Stimulated activated CD8-positive, alpha-beta memory T cell treated with anti-CD3 and anti-CD28 coated beads, Interleukin-7, amount 100 ng/mL, for 1 hour (primary cell): Measurements from ENCODE around the gene MMP24.

Source experiments
- DNase-seq, 2 donors: peaks; one replicate each; pipeline ENCODE4 v3.0.0-alpha.2; 2020; ENCODE audit warnings: low read depth in 2 of 2

The MMP24 gene

DNA sequence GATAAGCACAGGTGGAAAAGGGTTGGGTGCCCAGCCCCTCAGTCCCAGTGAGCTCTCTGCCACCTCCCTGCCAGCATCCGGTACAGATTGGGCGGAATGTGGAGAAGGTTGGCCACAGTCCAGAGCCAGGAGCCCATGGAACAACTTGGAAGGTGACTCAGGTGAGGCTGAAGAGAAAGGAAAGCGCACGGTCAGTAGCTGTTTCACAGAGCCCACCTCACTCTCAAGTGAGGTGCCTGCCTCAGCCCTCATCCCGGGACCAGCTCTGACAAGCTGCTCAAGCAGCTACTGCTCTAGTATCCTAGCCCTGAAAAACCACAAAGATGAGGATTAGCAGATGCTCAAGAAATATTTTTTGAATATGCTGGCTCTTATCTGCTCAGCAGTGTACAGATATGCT is 52.5 kb downstream of the MMP24 start:
- DNase-seq: no peak

DNA sequence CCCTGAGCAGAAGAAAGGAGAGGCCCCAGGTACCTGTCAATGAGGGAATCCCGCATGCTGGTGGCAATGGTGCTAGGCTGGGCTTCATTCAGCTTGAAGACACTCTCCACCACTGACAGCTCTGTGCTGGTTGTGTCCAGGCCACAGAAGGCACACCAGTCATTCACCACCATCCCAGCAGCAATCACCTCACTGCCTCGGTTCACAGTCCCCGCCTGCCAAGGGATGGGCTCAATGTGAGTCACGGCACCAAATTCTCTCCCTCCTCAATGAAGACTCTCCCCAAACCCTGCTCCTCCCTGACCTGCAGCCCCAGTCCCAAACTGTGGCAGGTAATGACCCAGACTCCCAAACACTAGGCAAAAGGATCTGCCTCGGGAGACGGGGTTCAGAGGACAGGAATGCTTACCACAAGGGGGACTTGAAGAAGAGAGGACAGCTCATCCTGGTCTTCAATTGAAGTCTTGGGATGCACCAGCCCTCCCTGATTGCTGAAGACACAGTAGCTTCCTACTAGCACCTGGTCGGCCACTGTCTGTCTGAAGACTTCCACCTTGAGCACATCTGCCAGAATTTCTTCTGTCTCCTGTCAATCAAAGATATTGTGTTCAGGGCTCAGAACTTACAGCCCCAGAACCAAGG is 53.2 kb downstream of the MMP24 start:
- DNase-seq: no peak

- no peak for DNase-seq
These were observed 54.0 kb downstream of the MMP24 start for GRCh38 chr20:35280523-35280922.

DNA sequence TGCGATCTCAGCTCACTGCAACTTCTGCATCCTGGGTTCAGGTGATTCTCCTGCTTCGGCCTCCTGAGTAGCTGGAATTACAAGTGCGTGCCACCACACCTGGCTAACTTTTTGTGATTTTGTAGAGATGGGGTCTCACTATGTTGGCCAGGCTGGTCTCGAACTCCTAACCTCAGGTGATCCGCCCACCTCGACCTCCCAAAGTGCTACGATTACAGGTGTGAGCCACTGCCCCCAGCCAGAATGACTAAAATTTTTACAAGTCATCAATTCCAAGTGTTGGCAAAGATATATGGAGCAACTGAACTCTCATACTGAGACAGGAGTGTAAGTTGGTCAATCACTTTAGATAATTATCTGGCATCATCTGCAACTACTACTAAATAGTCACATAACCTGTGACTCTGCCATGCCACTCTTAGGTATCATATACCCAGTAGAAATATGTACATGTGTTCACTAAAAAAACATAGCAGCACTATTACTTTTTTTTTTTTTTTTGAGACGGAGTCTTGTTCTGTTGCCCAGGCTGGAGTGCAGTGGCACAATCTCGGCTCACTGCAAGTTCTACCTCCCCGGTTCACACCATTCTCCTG is 55.1 kb downstream of the MMP24 start:
- DNase-seq: no peak

DNA sequence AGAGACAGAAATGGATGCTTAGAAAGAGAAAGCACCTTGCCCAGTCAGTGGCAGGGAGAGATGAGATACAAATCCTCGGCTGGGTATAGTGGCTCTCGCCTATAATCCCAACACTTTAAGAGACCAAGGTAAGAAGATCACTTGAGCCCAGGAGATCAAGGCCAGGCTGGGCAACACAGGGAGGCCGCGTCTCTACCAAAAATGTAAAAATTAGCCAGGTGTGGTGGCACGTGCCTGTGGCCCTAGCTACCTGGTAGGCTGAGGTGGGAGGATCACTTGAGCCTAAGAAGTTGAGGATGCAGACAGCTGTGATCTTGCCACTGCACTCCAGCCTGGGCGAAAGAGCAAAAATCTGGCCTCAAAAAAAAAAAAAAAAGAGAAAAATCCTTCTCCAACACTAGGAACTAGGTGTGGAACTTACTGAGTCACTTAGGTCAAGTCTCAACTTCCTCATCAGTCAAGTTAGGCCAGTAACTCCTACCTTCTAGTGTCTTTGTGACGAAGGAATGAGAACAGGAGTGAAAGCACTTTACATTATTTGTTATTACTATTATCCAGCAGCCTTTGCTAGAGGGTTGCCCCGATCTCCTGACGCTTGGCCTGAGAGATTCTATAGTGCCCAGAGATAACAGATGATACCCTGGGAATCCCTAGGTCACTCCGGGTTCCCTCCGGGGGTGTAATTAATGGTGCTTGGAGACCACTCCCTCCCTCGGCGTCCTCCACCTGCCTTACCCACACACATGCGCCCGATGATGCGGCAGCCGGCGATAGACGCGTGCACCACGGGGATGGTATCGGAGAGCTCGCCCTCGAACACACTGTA is 57.2 kb downstream of the MMP24 start:
- no peak for DNase-seq

- peak; percentile 45 to 51 for DNase-seq
These were observed 57.9 kb downstream of the MMP24 start, which contains the start of gene EIF6 for GRCh38 chr20:35284267-35284991. EIF6 (minus strand) TSS chr20:35284772; CDS start chr20:35284487, 285 bp downstream.

- no peak for DNase-seq
These were observed 58.7 kb downstream of the MMP24 start for GRCh38 chr20:35284992-35285805.

DNA sequence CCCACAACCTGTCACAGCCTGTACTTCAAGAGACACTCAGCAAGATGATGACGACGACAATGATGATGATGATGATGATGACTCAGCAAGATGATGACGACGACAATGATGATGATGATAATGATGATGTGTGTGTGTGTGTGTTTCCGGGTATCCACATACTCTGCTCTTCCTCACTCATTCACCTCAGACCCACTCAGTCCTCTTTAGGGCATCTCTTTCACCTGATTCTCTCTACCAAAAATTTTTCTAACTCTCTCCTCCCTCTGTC is 59.3 kb downstream of the MMP24 start:
- no peak for DNase-seq

DNA sequence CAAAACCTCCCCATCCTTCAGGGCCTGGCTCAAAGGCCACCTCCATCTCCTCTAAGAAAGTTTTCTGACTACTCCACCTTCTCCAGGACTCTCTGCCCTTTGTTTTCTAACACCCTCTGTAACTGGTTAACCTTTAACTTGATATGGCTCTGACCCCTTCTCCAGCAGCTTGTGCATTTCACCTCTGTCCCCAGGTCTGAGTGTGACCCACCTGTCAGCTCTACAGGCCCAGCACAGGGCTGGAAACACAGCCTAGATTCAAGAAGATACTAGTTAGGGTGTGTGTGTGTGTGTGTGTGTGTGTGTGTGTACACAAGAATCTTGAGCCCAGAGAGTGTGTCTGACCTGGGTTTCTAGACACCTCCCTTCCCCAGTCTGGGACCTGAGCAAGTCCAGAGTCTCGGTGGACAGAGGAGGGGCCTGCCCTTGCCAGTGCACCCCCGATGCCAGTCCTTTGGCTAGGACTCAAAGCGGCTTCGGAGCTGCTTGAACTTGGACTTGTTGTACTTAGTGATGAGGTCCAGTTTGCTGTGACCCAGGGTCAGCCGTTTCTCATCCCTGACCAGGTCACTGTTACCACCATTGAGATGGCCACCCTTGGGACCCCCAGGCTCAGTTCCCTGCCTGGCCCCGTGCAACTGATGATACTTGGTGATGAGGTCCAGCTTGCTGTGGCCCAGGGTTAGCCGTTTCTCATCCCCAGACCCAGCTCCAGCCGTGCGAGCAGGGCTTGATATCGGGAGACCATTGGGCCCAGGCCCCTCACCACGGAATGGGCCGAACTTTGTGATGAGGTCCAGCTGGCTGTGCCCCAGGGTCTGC is 59.8 kb downstream of the MMP24 start:
- DNase-seq: no peak

GRCh38 chr20:35286899-35287508 is 60.5 kb downstream of the MMP24 start:
- no peak for DNase-seq

DNA sequence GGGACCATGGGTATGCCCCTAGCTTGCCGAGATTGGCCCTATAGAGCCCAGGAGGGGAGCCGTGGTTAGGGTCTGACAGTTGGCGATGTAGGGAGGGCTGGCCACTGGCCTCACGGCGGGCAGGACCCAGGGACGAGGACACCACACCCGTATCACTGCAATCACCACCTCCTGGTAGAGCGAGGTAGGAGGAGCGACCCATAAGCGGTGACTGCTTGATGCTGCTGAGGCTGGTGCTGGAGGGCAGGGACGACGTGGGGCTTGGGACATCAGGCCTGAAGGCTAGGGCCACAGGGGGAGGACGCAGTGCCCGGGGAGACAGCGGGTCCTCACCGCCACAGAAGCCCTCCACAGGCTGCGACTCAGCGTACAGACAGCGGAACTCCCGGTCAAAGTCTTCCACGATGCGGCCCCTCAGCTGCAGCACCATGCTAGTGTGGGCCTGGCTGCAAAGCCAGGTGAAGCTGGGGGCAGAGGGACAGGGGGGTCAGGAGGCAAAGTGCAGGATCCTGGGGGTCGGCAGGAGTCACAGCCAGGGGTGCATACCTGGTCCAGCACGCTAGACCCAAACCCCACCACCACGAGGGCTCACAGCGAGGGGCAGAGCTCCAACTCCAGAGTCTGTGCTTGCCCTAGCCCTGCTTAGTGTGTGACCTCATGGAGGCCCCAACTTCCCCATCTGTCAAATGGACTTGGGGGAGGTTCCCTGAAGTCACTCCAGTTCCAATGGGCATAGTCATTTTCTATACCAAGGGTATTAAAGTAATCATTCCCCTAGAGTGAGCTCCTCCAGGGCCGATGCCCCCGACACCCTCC is 61.2 kb downstream of the MMP24 start:
- DNase-seq: no peak

- DNase-seq: no peak
These were observed 62.0 kb downstream of the MMP24 start for GRCh38 chr20:35288325-35289060.

GRCh38 chr20:35290186-35290886 is 63.8 kb downstream of the MMP24 start:
- DNase-seq: no peak

GRCh38 chr20:35290887-35291417 is 64.5 kb downstream of the MMP24 start:
- no peak for DNase-seq

- DNase-seq: no peak
These were observed 65.4 kb downstream of the MMP24 start, which contains the start of gene FAM83C for GRCh38 chr20:35291654-35292503. FAM83C (minus strand) TSS chr20:35292425; CDS start chr20:35292304, 121 bp downstream.

DNA sequence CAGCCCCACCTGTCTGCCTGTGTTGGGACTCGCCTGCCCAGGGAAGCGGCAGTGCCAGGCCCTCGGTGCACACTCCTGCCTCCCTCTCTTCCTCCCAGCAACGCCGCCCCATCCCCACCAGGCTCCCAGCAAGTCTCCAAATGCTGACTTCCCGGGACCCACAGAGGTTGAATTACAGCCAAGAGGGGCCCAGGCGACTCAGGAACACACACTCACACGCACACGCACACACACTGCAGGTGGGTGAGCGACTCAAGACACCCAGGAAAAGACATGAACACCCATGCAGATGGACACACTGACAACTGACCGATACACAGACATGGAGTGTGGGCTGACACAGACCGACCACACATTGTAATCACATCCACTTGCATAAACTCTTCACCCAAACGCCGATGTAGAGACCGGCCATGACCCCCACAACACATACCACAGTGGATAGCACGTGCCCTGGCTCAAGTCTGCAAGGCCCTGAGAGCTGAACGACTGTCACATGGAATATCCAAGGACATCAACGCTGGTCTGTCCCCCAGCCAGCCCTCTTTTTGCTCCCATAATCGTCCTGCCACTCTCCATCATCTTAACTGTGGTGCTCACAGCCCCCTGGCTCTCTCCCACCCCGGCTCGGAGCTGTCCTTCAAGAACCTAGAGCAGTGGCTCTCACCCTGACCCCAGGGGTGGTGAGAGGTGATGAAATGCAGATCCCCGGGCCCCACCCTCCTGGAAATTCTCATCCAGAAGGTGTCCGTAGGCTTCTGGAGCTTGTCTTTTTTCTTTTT is 66.2 kb downstream of the MMP24 start:
- DNase-seq: no peak
